ENCODE results near the gene BOC.

The BOC gene

DNA sequence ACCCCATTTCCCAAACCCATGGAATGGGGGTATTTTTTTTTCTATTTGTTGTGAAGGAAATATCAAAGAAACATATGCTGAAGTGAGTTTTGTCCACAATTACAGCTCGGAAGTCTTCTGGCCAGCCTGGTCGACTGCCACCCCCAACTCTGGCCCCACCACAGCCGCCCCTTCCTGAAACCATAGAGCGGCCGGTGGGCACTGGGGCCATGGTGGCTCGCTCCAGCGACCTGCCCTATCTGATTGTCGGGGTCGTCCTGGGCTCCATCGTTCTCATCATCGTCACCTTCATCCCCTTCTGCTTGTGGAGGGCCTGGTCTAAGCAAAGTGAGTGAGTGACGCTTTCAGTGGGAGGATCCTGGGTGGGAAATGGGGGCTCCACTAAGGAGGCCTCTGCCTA is 71.9 kb downstream of the BOC start:
- no peak for DNase-seq (ENCODE audit: low read depth)
- Histone ChIP-seq H3K9ac (ENCODE audit: low read length) (no peak overlapping the region), H3K4me1 (ENCODE audit: control insufficient read depth, insufficient read depth, low read length) (peaks cover 15% of the 10 kb centered on the region), H3K36me3 (ENCODE audit: control insufficient read depth, insufficient read depth, low read length, severe bottlenecking) (peaks cover 74% of the 10 kb centered on the region), H3K27me3 (replicated peaks; ENCODE audit: control insufficient read depth, insufficient read depth, low read length) (no peaks in the 10 kb centered on the region), H3K4me3 (ENCODE audit: low read length) (no peak overlapping the region), H3K9me3 (ENCODE audit: control insufficient read depth, low read length) (no peaks in the 10 kb centered on the region)

DNA sequence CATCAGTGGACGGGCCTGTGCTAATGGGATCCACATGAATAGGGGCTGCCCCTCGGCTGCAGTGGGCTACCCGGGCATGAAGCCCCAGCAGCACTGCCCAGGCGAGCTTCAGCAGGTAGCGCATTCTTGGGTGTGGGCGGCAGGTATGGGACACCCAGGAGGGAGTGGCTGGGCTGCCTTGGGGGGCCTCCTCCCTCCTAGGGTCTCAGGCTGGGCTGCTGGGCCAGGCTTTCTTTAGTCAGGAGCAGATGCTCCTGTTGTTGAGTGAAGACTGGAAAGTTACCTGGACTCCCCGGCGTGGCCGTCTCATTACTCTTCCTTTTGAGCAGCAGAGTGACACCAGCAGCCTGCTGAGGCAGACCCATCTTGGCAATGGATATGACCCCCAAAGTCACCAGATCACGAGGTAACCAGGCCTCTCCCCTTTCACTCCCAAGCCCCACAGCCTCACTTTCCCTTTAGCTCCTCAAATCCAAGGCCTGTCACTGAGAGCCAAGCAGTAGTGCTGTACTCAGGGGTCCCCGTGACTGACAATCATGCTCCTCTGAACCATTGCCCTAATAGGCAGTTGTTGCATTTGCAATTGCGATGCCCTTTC is 73.2 kb downstream of the BOC start:
- H3K4me3 ChIP-seq (ENCODE audit: low read length) = no peak overlapping the region
- H3K27me3 ChIP-seq (replicated peaks; ENCODE audit: control insufficient read depth, insufficient read depth, low read length) = no peaks in the 10 kb centered on the region
- H3K9me3 ChIP-seq (ENCODE audit: control insufficient read depth, low read length) = no peaks in the 10 kb centered on the region
- peaks cover 15% of the 10 kb centered on the region for H3K4me1 ChIP-seq (ENCODE audit: control insufficient read depth, insufficient read depth, low read length)
- H3K36me3 ChIP-seq (ENCODE audit: control insufficient read depth, insufficient read depth, low read length, severe bottlenecking) = peaks cover 62% of the 10 kb centered on the region
- no peak overlapping the region for H3K9ac ChIP-seq (ENCODE audit: low read length)
- DNase-seq (ENCODE audit: low read depth) = no peak

DNA sequence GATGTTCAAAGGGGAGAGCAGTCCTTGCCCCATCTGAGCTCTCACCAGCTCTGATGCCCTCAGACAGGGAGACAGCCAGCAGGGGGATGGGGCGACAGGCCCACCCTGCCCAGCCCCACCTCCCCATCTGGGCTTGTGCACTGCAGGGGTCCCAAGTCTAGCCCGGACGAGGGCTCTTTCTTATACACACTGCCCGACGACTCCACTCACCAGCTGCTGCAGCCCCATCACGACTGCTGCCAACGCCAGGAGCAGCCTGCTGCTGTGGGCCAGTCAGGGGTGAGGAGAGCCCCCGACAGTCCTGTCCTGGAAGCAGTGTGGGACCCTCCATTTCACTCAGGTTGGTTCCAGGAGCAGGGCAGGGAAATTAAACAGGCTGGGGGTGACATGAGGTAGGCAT is 73.9 kb downstream of the BOC start:
- H3K4me3 ChIP-seq (ENCODE audit: low read length) = no peak overlapping the region
- DNase-seq (ENCODE audit: low read depth) = no peak
- no peak overlapping the region for H3K9ac ChIP-seq (ENCODE audit: low read length)
- no peaks in the 10 kb centered on the region for H3K27me3 ChIP-seq (replicated peaks; ENCODE audit: control insufficient read depth, insufficient read depth, low read length)
- peaks cover 15% of the 10 kb centered on the region for H3K4me1 ChIP-seq (ENCODE audit: control insufficient read depth, insufficient read depth, low read length)
- peaks cover 55% of the 10 kb centered on the region for H3K36me3 ChIP-seq (ENCODE audit: control insufficient read depth, insufficient read depth, low read length, severe bottlenecking)
- H3K9me3 ChIP-seq (ENCODE audit: control insufficient read depth, low read length) = no peaks in the 10 kb centered on the region

DNA sequence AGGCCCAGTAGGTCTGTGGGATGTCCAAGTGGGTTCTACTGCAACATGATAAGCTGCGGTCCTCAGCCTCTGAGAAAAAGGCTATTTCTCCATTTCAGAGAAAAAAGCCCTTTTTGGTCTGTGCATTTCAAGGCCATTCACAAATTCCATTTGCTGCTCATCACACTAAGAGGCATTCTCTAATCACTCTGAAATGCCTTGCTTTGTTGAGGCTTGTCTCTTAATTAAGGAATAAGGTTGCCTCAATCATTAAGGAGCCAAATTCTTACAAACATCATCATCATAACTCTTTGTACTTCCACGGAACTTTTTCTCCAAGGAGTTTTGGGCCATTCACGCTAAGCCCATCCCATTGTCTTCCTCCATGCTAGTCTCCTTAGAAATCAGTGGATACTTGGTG is 74.4 kb downstream of the BOC start:
- Histone ChIP-seq H3K4me3 (ENCODE audit: low read length) (no peak overlapping the region), H3K4me1 (ENCODE audit: control insufficient read depth, insufficient read depth, low read length) (peaks cover 15% of the 10 kb centered on the region), H3K27me3 (replicated peaks; ENCODE audit: control insufficient read depth, insufficient read depth, low read length) (no peaks in the 10 kb centered on the region), H3K36me3 (ENCODE audit: control insufficient read depth, insufficient read depth, low read length, severe bottlenecking) (peaks cover 50% of the 10 kb centered on the region), H3K9me3 (ENCODE audit: control insufficient read depth, low read length) (no peaks in the 10 kb centered on the region), H3K9ac (ENCODE audit: low read length) (no peak overlapping the region)
- DNase-seq (ENCODE audit: low read depth) = no peak

- Histone ChIP-seq H3K27me3 (replicated peaks; ENCODE audit: control insufficient read depth, insufficient read depth, low read length) (no peaks in the 10 kb centered on the region), H3K4me1 (ENCODE audit: control insufficient read depth, insufficient read depth, low read length) (peaks cover 15% of the 10 kb centered on the region), H3K36me3 (ENCODE audit: control insufficient read depth, insufficient read depth, low read length, severe bottlenecking) (peaks cover 42% of the 10 kb centered on the region), H3K9ac (ENCODE audit: low read length) (peak overlapping the region; percentile 40), H3K4me3 (ENCODE audit: low read length) (no peak overlapping the region), H3K9me3 (ENCODE audit: control insufficient read depth, low read length) (no peaks in the 10 kb centered on the region)
- DNase-seq (ENCODE audit: low read depth) = no peak
Measured at GRCh38 chr3:113286524-113286923, 75.2 kb downstream of the BOC start.

DNA sequence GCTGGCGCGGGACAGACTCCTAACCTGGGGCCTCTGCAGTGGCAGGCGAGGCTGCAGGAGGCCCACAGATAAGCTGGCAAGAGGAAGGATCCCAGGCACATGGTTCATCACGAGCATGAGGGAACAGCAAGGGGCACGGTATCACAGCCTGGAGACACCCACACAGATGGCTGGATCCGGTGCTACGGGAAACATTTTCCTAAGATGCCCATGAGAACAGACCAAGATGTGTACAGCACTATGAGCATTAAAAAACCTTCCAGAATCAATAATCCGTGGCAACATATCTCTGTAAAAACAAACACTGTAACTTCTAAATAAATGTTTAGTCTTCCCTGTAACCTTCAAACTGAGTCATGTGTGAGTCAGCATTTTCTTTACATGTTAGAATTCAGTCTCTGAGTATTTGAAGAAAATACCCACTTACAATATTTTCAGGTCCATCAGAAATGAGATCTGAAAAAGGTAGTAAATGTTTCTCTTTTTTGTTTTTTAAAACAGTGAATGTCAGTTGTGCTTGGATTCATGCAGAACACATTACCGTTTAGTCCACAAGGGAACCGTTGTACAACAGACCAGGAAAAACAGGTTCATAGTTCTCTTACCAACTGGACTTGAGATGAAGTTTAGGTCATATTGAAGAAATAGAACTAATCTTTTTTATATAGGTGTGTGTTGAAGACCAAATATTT is 75.9 kb downstream of the BOC start:
- H3K9ac ChIP-seq (ENCODE audit: low read length) = peak overlapping the region; percentile 37
- H3K36me3 ChIP-seq (ENCODE audit: control insufficient read depth, insufficient read depth, low read length, severe bottlenecking) = peaks cover 34% of the 10 kb centered on the region
- DNase-seq (ENCODE audit: low read depth) = peak; percentile 82
- H3K4me3 ChIP-seq (ENCODE audit: low read length) = no peak overlapping the region
- peaks cover 15% of the 10 kb centered on the region for H3K4me1 ChIP-seq (ENCODE audit: control insufficient read depth, insufficient read depth, low read length)
- no peaks in the 10 kb centered on the region for H3K9me3 ChIP-seq (ENCODE audit: control insufficient read depth, low read length)
- no peaks in the 10 kb centered on the region for H3K27me3 ChIP-seq (replicated peaks; ENCODE audit: control insufficient read depth, insufficient read depth, low read length)

GRCh38 chr3:113287803-113288648 is 76.7 kb downstream of the BOC start:
- Histone ChIP-seq H3K4me1 (ENCODE audit: control insufficient read depth, insufficient read depth, low read length) (peaks cover 15% of the 10 kb centered on the region), H3K4me3 (ENCODE audit: low read length) (no peak overlapping the region), H3K36me3 (ENCODE audit: control insufficient read depth, insufficient read depth, low read length, severe bottlenecking) (peaks cover 29% of the 10 kb centered on the region), H3K9me3 (ENCODE audit: control insufficient read depth, low read length) (no peaks in the 10 kb centered on the region), H3K27me3 (replicated peaks; ENCODE audit: control insufficient read depth, insufficient read depth, low read length) (no peaks in the 10 kb centered on the region), H3K9ac (ENCODE audit: low read length) (peak overlapping the region; percentile 37)
- DNase-seq (ENCODE audit: low read depth) = peak; percentile 88

- Histone ChIP-seq H3K27me3 (replicated peaks; ENCODE audit: control insufficient read depth, insufficient read depth, low read length) (no peaks in the 10 kb centered on the region), H3K9me3 (ENCODE audit: control insufficient read depth, low read length) (no peaks in the 10 kb centered on the region), H3K36me3 (ENCODE audit: control insufficient read depth, insufficient read depth, low read length, severe bottlenecking) (peaks cover 20% of the 10 kb centered on the region), H3K4me1 (ENCODE audit: control insufficient read depth, insufficient read depth, low read length) (peaks cover 15% of the 10 kb centered on the region), H3K4me3 (ENCODE audit: low read length) (no peak overlapping the region), H3K9ac (ENCODE audit: low read length) (no peak overlapping the region)
- DNase-seq (ENCODE audit: low read depth) = no peak
Measured at GRCh38 chr3:113288881-113289280, 77.5 kb downstream of the BOC start.

GRCh38 chr3:113291572-113291971 is 80.2 kb downstream of the BOC start:
- Histone ChIP-seq H3K4me1 (ENCODE audit: control insufficient read depth, insufficient read depth, low read length) (peaks cover 13% of the 10 kb centered on the region), H3K9ac (ENCODE audit: low read length) (no peak overlapping the region), H3K27me3 (replicated peaks; ENCODE audit: control insufficient read depth, insufficient read depth, low read length) (no peaks in the 10 kb centered on the region), H3K9me3 (ENCODE audit: control insufficient read depth, low read length) (no peaks in the 10 kb centered on the region), H3K36me3 (ENCODE audit: control insufficient read depth, insufficient read depth, low read length, severe bottlenecking) (no peaks in the 10 kb centered on the region), H3K4me3 (ENCODE audit: low read length) (no peak overlapping the region)
- DNase-seq (ENCODE audit: low read depth) = no peak

DNA sequence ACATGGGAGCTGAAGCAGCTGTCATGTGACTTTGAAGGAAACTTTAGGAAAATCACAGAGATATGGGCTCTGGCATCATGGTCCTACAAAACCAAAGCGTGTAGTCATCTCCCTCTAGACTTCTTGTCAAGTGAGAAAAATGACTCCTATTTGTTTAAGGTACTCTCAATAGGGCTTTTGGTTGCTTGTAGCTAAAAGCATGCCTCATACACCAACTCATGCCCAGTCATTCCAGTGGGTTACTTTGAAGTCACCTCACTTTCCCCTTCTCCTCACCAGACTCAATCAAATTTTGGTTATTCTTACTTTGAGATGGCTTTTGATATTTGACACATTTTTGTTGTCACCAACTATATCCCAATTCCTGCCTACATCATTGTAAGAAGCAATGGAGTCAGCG is 81.6 kb downstream of the BOC start:
- Histone ChIP-seq H3K9me3 (ENCODE audit: control insufficient read depth, low read length) (no peaks in the 10 kb centered on the region), H3K4me3 (ENCODE audit: low read length) (no peak overlapping the region), H3K4me1 (ENCODE audit: control insufficient read depth, insufficient read depth, low read length) (no peaks in the 10 kb centered on the region), H3K9ac (ENCODE audit: low read length) (no peak overlapping the region), H3K27me3 (replicated peaks; ENCODE audit: control insufficient read depth, insufficient read depth, low read length) (no peaks in the 10 kb centered on the region), H3K36me3 (ENCODE audit: control insufficient read depth, insufficient read depth, low read length, severe bottlenecking) (no peaks in the 10 kb centered on the region)
- DNase-seq (ENCODE audit: low read depth) = no peak

- no peaks in the 10 kb centered on the region for H3K4me1 ChIP-seq (ENCODE audit: control insufficient read depth, insufficient read depth, low read length)
- DNase-seq (ENCODE audit: low read depth) = no peak
- no peak overlapping the region for H3K4me3 ChIP-seq (ENCODE audit: low read length)
- H3K27me3 ChIP-seq (replicated peaks; ENCODE audit: control insufficient read depth, insufficient read depth, low read length) = no peaks in the 10 kb centered on the region
- H3K9me3 ChIP-seq (ENCODE audit: control insufficient read depth, low read length) = no peaks in the 10 kb centered on the region
- H3K36me3 ChIP-seq (ENCODE audit: control insufficient read depth, insufficient read depth, low read length, severe bottlenecking) = no peaks in the 10 kb centered on the region
- no peak overlapping the region for H3K9ac ChIP-seq (ENCODE audit: low read length)
Measured at GRCh38 chr3:113293348-113293747, 82.0 kb downstream of the BOC start.
